DOHH2 (cell line): ENCODE data around the gene CALHM3.

Experiments
- CTCF ChIP-seq: fragments of 200-600 bp; sonication (generic); IDR thresholded peaks from one replicate; pipeline ENCODE4 v1.5.1; 2014; ENCODE audit warnings: antibody characterized with exemption, mild to moderate bottlenecking, low read depth, low read length; ENCODE audit not compliant: poor library complexity, severe bottlenecking
- EZH2phosphoT487 ChIP-seq: fragments of 200-600 bp; sonication (generic); IDR thresholded peaks from 2 replicates; pipeline ENCODE4 v1.6.1; 2017; ENCODE audit warnings: borderline replicate concordance, mild to moderate bottlenecking, antibody characterized with exemption, low read length, moderate library complexity, mixed read lengths

DNA sequence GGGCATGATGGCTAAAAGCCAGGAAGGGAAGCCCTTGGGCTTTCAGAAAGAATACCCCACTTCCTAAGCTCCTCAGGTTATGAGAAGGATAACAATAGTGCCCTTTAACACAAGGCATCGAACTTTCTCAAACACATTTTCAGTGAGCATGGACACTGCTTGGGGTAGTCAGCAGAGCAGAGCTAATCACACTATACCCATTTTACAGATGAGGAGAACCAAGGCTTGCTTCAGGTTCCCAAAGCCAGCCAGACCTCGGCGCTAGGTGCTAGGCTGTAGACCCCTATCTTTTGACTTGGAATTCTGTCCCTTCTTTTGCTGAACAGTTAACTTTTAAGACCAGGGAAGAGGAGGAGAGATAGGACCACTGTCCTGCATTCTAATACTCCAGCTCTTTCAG, 16.3 kb upstream of the CALHM3 start:
- no peak for TF ChIP-seq CTCF
- TF ChIP-seq EZH2phosphoT487: no peak
